A673 (cell line): ENCODE data around the gene ARHGAP6.

Experiments used
- EZH2 ChIP-seq: fragments of 200-600 bp; sonication (generic); IDR thresholded peaks from 2 replicates; pipeline ENCODE4 v1.6.1; 2017; ENCODE audit warnings: borderline replicate concordance, low read depth, mild to moderate bottlenecking, mixed read lengths, antibody characterized with exemption, low read length; ENCODE audit not compliant: poor library complexity, severe bottlenecking
- TF ChIP-seq, protein P1 (sequence below): fragments of 300-800, 200-600 bp; sonication (generic); conservative IDR thresholded peaks from 2 replicates; pipeline ENCODE4 v1.5.1; 2017; ENCODE audit warnings: low read depth, mild to moderate bottlenecking, antibody characterized with exemption, low read length, moderate library complexity, mixed read lengths

GRCh38 chrX:11567528-11568220 lies 98.0 kb downstream of the ARHGAP6 start:
- TF ChIP-seq EZH2 = no peak
- TF ChIP-seq, protein P1, sequence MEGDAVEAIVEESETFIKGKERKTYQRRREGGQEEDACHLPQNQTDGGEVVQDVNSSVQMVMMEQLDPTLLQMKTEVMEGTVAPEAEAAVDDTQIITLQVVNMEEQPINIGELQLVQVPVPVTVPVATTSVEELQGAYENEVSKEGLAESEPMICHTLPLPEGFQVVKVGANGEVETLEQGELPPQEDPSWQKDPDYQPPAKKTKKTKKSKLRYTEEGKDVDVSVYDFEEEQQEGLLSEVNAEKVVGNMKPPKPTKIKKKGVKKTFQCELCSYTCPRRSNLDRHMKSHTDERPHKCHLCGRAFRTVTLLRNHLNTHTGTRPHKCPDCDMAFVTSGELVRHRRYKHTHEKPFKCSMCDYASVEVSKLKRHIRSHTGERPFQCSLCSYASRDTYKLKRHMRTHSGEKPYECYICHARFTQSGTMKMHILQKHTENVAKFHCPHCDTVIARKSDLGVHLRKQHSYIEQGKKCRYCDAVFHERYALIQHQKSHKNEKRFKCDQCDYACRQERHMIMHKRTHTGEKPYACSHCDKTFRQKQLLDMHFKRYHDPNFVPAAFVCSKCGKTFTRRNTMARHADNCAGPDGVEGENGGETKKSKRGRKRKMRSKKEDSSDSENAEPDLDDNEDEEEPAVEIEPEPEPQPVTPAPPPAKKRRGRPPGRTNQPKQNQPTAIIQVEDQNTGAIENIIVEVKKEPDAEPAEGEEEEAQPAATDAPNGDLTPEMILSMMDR = no peak
